ENCODE measurements around the gene C1RL.

Gene C1RL

DNA sequence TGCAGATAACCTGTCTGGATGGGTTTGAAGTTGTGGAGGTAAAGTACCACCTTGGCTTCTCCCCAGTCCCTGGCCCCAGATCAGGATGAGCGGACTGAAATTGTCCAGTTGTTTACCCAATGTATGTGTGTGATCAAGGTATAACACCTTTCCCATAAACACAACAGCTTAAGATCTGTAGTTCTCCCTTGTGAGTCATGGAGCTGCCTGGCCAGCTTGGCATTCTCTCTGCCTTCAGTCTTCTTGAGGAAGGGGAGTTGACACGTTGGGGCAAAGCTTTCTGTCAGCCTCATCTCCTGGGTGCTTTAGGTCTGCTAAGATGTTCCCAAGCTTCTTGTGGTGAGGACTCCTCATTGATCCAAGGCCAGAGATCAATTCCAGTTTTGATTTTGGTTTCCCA is 42.4 kb downstream of the C1RL start:
- H3K4me3 ChIP-seq (ENCODE audit: low read depth, low read length), result no peak overlapping the region
- no peak for DNase-seq (ENCODE audit: low read depth)

DNA sequence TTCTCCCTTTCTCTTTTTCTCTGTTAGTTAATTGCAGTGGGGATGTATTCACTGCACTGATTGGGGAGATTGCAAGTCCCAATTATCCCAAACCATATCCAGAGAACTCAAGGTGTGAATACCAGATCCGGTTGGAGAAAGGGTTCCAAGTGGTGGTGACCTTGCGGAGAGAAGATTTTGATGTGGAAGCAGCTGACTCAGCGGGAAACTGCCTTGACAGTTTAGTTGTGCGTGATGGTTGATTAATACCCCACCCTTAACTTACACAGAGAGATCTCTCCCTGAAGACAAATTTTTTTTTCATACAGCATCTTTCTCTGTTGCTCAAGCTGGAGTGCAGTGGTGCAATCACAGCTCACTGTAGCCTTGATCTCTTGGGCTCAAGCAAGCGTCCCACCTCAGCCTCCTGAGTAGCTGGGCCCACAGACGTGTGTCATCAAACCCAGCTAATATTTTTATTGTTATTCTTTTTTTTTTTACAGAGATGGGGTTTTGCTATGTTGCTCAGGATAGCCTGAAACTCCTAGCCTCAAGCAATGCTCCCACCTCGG is 43.9 kb downstream of the C1RL start:
- no peak for DNase-seq (ENCODE audit: low read depth)
- TF ChIP-seq, protein P1, sequence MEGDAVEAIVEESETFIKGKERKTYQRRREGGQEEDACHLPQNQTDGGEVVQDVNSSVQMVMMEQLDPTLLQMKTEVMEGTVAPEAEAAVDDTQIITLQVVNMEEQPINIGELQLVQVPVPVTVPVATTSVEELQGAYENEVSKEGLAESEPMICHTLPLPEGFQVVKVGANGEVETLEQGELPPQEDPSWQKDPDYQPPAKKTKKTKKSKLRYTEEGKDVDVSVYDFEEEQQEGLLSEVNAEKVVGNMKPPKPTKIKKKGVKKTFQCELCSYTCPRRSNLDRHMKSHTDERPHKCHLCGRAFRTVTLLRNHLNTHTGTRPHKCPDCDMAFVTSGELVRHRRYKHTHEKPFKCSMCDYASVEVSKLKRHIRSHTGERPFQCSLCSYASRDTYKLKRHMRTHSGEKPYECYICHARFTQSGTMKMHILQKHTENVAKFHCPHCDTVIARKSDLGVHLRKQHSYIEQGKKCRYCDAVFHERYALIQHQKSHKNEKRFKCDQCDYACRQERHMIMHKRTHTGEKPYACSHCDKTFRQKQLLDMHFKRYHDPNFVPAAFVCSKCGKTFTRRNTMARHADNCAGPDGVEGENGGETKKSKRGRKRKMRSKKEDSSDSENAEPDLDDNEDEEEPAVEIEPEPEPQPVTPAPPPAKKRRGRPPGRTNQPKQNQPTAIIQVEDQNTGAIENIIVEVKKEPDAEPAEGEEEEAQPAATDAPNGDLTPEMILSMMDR (IDR thresholded peaks at IDR 0.05; ENCODE audit: low read depth, low read length, missing control alignments), result no peak
- H3K4me3 ChIP-seq (ENCODE audit: low read depth, low read length), result no peak overlapping the region

More for the DNA sequence above, 42.4 kb downstream of the C1RL start:
- TF ChIP-seq, protein P1 (IDR thresholded peaks at IDR 0.05; ENCODE audit: low read depth, low read length, missing control alignments), result no peak

DNA sequence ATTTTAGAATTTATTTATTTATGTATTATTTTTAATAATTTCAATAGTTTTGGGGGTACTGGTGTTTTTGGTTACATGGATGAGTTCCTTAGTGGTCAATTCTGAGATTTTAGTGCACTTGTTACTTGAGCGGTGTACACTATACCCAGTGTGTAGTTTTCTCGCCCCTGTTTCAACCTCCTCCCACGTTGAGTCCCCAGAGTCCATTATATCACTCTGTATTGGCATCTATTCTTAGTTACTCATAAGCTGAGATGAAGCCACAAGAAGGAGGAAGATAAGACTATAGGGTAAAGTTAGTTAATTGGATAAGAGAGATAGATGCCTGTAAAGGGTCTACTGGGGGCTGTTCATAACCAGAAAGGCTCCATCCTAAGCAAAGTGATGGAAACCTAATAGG is 44.5 kb downstream of the C1RL start:
- H3K4me3 ChIP-seq (ENCODE audit: low read depth, low read length), result no peak overlapping the region
- DNase-seq (ENCODE audit: low read depth), result no peak
- TF ChIP-seq, protein P1 (IDR thresholded peaks at IDR 0.05; ENCODE audit: low read depth, low read length, missing control alignments), result no peak

DNA sequence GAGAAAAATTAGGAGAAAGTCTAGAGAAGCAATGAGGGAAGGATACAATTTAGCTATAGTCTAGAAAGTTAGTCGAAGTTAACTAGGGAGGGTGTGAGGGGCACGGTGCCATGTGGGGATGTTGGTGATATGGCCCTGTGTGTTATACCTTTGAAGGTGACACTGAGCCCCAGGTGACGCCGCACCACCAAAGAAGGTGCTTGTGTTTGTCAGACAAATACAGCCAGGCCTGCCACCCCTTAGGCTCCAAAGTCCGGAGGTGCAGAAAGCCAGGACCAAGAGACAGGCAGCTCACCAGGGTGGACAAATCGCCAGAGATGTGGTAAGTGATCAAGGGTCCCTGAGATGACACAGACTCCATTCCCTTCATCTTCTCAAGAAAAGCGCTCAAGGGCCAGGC is 47.4 kb downstream of the C1RL start:
- TF ChIP-seq, protein P1 (IDR thresholded peaks at IDR 0.05; ENCODE audit: low read depth, low read length, missing control alignments), result no peak
- H3K4me3 ChIP-seq (ENCODE audit: low read depth, low read length), result no peak overlapping the region
- no peak for DNase-seq (ENCODE audit: low read depth)

DNA sequence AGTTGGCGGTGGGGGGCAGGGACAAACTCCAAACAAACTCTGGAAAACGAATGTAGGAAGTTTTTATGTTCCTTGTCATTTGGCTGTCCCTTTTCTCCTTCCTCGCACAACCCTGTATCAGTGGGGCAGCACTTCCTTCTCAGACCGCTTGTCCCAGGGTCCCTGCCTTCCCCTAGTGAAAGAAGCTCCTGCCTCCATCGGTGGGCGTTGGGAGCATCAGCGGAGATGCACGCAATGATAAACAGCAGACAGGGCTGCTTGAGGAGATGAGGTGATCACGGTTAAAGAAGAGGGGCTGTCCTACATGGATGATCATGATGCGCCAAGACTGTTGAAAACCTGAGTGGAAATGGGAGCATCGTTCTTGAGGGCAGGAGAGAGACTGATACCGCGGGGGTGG is 47.9 kb downstream of the C1RL start:
- no peak overlapping the region for H3K4me3 ChIP-seq (ENCODE audit: low read depth, low read length)
- TF ChIP-seq, protein P1 (IDR thresholded peaks at IDR 0.05; ENCODE audit: low read depth, low read length, missing control alignments), result no peak
- DNase-seq (ENCODE audit: low read depth), result no peak

DNA sequence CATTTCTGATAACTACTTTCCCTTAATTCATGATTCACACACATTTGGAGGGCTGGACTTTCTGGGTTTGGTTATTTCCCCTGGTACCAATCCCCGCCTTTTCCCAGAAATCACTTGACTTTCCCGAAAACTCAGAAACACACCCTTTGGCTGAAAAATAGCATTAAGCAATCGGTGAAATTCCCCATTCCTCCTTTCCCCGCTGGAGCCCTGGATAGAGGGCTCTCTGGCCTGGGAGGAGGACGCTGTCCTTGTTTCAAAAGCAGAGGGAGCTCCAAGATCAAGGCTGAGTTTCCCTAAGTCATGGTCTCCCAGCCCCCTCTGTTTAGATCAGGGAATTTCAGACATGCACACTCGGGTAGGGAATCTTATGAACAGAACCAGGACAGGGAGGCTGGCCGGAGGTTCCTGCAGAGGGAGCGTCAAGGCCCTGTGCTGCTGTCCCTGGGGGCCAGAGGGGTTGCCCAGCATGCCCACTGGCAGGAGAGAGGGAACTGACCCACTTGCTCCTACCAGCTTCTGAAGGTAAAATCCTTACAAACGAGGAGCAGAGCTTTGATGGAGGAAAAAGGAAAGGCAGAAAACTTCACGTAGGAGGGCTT is 48.6 kb downstream of the C1RL start, which contains the start of gene C1S:
Gene C1S, plus strand, starts transcription at position 366 of the 602 bp plus-strand sequence. CDS start 1,195 bp downstream, outside the sequence.
- H3K4me3 ChIP-seq (ENCODE audit: low read depth, low read length), result no peak within 1 kb of the TSS
- DNase-seq (ENCODE audit: low read depth), result no peak

More for the DNA sequence above, 48.6 kb downstream of the C1RL start, which contains the start of gene C1S:
- TF ChIP-seq, protein P1 (IDR thresholded peaks at IDR 0.05; ENCODE audit: low read depth, low read length, missing control alignments), result no peak

Data from GM12864 (cell line).